C4-2B (cell line): Measurements from ENCODE around the gene ZNF146.

Experiments used
- ZFX ChIP-seq: fragments of 450-650 bp; IDR thresholded peaks from 2 replicates; pipeline ENCODE4 v1.6.1; 2017
- TF ChIP-seq, protein P1 (sequence below): fragments of 450-650 bp; conservative IDR thresholded peaks from 2 replicates; pipeline ENCODE4 v1.5.1; 2017; ENCODE audit warnings: mild to moderate bottlenecking

DNA sequence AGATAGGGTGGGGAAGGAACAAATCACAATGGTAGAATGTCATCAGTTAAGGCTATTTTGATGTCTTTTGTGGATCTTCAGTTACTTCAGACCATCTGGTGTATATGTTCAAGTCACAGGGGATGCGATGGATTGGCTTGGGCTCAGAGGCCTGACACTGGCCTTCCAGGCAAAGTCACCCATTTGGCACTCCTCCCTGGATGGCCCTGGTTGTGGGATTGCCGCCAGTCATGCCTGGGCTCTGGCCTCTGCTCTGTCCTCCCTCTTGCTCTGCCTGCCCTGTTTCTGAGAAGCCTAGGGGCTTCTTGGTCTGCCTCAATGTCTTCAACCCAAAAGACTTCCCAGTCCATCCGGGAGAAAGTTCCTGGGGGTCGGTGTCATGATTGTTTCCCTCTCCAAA, 50.2 kb downstream of the ZNF146 start:
- TF ChIP-seq, protein P1, sequence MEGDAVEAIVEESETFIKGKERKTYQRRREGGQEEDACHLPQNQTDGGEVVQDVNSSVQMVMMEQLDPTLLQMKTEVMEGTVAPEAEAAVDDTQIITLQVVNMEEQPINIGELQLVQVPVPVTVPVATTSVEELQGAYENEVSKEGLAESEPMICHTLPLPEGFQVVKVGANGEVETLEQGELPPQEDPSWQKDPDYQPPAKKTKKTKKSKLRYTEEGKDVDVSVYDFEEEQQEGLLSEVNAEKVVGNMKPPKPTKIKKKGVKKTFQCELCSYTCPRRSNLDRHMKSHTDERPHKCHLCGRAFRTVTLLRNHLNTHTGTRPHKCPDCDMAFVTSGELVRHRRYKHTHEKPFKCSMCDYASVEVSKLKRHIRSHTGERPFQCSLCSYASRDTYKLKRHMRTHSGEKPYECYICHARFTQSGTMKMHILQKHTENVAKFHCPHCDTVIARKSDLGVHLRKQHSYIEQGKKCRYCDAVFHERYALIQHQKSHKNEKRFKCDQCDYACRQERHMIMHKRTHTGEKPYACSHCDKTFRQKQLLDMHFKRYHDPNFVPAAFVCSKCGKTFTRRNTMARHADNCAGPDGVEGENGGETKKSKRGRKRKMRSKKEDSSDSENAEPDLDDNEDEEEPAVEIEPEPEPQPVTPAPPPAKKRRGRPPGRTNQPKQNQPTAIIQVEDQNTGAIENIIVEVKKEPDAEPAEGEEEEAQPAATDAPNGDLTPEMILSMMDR = no peak
- no peak for TF ChIP-seq ZFX
